Right hindlimb (tissue), 1 donor: Measurements from ENCODE around the gene MMP27.
"Not testable (repeated sequence)": the region's sequence is repeated elsewhere in the genome, so short reads cannot be mapped to it uniquely, and the experiment has no call there.

ENCODE experiments used
- DNase-seq: peaks from one replicate; pipeline ENCODE4 v3.0.0-alpha.2; 2018

MMP27 gene

DNA sequence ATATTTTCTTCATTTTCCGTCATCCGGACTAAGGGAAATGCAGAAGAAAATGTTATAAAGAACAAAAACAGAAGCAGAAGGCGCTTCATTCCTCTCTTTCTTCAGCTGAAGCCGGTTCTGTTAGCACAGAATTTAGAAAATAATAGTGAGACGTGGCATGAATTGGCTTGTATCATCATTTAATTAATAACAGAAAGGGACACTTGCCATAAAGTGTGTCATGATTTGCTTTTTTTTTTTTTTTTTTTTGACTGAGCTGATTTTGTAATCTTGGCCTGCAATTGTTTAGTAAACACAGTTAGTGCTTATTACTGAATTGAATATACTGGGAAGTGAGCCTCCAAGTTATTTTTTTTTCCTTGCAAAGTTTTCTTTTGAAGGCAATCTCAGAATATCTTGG lies at the start of gene MMP27:
Gene MMP27, minus strand, starts transcription at position 144 of the 400 bp plus-strand sequence. Its CDS starts 55 bp downstream, at position 89.
- DNase-seq: no peak

DNA sequence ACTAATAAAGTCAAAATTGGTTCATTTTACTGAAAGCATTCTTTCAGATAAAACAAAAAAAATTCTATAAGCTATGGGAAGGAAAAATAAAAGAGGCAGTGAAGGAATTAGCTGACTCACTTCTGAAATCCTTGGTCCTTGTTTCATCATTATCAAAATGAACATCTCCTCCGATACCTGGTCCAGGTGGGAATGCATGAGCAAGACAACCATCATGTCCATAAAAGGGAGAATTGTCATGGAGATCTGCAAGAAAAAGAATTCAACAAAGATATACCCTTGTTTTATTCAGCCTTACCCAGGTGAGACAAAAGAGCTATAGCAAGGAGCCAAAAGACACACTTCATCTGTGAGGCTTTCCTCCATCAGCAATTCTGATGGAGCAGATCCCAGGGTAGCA lies 47.7 kb upstream of the MMP27 start:
- no peak for DNase-seq

- DNase-seq: no peak
Measured at GRCh38 chr11:102751673-102752072, 46.1 kb upstream of the MMP27 start.

DNA sequence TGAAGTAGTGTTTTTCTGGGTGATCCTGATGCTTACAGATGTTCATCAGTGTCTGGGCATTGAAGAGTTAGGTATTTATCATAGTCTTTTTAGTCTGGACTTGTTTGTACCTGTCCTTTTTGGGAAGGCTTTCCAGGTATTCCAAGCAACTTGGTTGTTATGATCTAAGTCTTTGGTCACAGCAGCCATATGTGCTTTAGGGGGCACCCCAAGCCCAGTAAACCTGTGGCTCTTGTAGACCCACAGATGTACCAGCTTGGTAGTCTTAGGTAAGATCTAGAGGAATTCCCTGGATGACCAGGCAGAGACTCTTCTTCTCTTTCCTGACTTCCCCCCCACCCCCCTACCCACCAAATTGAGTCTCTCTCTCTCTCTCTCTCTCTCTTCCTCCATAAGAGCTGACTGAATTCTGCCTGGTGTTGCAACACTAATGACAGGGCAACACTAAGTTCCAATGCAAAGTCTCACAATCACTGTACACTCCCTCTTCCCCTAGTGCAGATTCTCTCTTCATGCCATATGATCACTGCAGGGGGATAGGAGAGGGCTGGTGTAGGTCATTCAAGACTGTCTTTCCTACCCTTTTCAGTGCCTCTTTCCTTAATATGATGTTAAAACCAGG lies 43.6 kb upstream of the MMP27 start:
- no peak for DNase-seq

DNA sequence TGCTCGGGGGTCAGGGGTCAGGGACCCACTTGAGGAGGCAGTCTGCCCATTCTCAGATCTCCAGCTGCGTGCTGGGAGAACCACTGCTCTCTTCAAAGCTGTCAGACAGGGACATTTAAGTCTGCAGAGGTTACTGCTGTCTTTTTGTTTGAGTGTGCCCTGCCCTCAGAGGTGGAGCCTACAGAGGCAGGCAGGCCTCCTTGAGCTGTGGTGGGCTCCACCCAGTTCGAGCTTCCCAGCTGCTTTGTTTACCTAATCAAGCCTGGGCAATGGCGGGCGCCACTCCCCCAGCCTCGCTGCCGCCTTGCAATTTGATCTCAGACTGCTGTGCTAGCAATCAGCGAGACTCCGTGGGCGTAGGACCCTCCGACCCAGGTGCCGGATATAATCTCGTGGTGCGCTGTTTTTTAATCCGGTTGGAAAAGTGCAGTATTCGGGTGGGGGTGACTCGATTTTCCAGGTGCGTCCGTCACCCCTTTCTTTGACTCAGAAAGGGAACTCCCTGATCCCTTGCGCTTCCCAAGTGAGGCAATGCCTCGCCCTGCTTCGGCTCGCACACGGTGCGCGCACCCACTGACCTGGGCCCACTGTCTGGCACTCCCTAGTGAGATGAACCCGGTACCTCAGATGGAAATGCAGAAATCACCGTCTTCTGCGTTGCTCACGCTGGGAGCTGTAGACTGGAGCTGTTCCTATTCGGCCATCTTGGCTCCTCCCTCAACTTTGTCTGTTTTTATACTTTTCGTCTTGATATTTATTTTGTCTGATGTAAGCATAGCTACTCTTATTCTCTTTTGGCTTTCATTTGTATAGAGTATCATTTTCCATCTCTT lies 41.4 kb upstream of the MMP27 start:
- not testable (repeated sequence) for DNase-seq

DNA sequence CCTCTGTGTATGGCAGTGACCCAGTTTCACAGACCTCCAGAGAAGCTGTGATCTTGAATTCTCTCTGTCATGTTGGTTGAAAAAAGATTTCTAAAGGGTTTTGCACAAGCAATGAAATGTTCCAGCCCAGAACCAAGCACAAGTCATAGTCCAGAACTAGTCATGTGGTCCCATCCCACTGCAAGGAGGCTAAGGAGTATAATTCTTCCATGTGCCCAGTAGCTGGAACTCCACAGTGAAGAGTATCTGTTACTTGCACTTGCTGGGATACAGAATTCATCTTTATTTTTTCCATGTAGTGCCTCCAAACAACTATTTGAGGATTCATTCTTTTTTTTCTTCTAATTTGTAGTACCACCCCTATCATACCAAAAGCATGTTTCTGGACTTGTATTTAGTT lies 29.1 kb upstream of the MMP27 start:
- no peak for DNase-seq

DNA sequence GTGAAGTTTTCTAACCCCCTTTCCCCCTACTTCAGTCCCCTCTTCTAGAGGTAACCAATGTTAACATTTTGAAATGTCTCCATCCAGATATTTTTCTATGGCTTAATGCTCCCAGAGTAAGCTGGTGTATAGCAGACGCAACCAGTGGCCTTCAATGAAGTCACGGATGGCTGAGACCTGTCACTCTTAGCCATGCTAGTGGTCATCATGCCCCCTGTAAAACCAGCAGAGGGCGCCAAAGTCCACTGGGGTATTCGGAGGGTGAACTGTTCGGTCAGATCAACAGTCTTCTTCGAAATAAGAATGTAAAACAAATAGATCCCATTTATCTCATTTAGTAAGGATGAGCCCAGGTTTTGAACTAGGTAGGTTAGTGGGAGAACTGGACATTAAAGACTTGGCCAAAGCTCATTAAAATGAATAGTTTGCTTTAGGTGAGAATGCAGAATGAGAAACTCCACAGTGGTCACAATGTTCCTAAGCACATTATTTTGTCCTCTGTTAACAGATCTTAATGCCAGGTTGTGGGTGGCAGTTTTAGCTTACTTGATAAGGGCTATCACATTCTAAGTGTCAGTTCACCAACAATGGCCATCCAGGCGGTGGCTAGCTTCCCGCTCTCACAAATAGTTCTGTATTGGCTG lies 27.8 kb upstream of the MMP27 start:
- DNase-seq: no peak

GRCh38 chr11:102730944-102731343 lies 25.4 kb upstream of the MMP27 start:
- DNase-seq: not testable (repeated sequence)

- DNase-seq: no peak
Measured at GRCh38 chr11:102729849-102730815, 24.6 kb upstream of the MMP27 start.

DNA sequence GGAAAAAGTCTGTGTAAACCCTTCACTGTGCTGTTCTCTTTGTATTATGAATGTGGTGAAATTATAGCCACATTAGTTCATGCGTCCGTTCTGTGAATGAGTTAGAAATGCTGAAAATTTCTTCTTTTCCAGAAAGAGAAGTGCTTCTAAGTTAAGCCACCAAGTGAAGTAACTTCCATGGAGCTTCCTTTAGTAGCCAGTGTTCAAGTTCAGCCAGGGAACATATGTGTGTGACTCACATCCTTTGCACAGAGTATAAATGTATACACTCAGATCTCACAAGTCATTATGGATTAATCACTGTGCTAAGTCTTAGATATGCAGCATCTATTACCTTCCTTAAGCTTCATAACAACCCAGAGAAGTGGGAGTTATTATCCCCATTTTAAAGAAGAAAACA lies 22.3 kb upstream of the MMP27 start:
- DNase-seq: no peak

DNA sequence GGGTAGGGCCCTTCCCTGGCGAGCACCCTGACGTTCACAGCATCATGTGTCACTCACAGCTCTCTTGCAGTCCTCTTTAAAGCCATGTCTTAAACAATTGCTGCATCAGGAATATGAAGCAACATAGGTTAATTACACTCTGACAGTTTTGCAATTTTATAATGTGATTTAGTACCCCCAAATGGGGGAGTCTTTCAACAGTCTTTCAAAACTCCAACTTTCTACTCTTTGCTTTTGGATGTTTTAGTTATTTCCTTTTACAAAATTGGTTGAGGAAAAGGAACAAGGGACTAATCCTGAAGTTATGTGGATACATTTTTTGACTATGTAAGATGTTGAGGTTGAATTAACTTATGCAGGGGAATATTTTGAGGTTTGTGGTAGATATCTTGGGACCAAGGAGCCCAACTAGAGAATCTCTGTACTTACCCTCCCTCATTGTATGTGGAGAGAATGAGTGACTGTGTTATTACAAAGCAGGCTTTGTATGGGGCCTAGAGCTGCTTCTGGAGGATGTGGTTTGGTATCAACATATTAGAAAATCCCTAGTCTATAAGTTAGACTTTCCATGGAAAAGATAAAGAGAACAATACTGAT lies 19.4 kb upstream of the MMP27 start, which contains the start of gene MMP8:
Gene MMP8, minus strand, starts transcription at position 51 of the 597 bp plus-strand sequence. CDS start 99 bp downstream, outside the sequence.
- DNase-seq: no peak

- no peak for DNase-seq
Measured at GRCh38 chr11:102722821-102723220, 17.3 kb upstream of the MMP27 start.

DNA sequence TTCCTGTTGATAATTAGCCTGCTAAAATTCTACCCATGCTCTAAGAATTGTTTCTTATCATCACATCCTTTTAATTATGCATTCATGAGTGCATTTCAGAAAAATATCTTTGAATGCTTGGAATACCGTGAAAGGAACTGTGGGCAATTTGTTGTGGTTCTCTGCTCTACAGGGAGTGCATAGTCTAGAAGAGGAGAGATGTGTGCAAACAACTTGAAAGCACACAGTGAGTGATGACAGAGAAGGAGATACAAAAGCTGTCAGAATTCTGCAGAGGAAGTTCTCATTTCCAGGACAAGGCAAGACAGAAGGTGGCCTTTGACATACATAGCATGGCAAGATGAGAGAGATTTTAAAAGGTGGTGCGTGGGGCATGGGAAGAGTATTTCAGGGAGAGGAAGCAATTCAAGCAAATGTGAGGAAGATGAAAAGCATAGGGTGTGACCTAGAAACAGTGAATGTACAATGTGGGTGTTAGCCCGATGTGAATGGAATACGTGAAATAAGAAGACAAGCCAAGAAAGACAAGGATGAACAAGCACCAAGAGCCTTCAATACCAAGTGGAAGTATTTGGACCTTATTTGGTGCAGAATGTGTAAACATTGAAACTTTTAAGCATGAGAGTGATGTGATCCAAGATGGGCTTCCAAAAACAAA lies 14.2 kb upstream of the MMP27 start:
- DNase-seq: no peak

GRCh38 chr11:102717280-102717679 lies 11.7 kb upstream of the MMP27 start:
- DNase-seq: no peak

GRCh38 chr11:102716527-102716926 lies 11.0 kb upstream of the MMP27 start:
- no peak for DNase-seq

- DNase-seq: no peak
Measured at GRCh38 chr11:102712137-102712536, 6.6 kb upstream of the MMP27 start.

- DNase-seq: no peak
Measured at GRCh38 chr11:102709201-102709945, 3.8 kb upstream of the MMP27 start.

DNA sequence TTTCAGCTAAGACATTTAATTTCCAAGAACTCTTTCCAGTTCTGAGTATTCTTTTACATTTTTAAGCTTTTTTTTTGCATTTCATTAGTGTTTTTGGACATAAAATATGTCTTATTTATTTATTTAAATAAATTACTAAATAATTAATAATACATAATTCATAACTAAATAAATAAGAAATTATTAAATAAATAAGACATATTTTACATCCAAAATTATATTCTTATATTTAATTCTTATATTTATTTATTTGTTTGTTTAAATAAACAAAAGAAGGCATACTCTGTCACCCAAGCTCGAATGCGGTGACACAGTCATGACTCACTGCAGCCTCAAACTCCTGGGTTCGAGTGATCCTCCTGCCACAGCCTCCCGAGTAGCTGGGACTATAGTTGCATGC lies 3.1 kb upstream of the MMP27 start:
- DNase-seq: no peak

- no peak for DNase-seq
Measured at GRCh38 chr11:102704841-102705240, 728 bp downstream of the MMP27 start.

GRCh38 chr11:102703826-102704493 lies 1.6 kb downstream of the MMP27 start:
- DNase-seq: no peak
